Prostate gland (tissue), 2 donors: ENCODE data around the gene MDFIC.

Experiments used
- CTCF ChIP-seq, 4 experiments: fragments of 200-600 bp in 2 of 4; fragments of 450-650 bp in 2 of 4; sonication (generic) in 2 of 4; IDR thresholded peaks; 1 replicate in 3 of 4; 2 replicates in 1 of 4; pipeline ENCODE4 v1.5.1; 2016 to 2019; ENCODE audit warnings: antibody characterized with exemption in 4 of 4, mild to moderate bottlenecking in 2 of 4, moderate library complexity in 2 of 4
- POLR2AphosphoS5 ChIP-seq: sonication (generic); formaldehyde crosslinking; IDR thresholded peaks from one replicate; pipeline ENCODE4 v1.6.1; 2017; ENCODE audit warnings: antibody characterized with exemption

DNA sequence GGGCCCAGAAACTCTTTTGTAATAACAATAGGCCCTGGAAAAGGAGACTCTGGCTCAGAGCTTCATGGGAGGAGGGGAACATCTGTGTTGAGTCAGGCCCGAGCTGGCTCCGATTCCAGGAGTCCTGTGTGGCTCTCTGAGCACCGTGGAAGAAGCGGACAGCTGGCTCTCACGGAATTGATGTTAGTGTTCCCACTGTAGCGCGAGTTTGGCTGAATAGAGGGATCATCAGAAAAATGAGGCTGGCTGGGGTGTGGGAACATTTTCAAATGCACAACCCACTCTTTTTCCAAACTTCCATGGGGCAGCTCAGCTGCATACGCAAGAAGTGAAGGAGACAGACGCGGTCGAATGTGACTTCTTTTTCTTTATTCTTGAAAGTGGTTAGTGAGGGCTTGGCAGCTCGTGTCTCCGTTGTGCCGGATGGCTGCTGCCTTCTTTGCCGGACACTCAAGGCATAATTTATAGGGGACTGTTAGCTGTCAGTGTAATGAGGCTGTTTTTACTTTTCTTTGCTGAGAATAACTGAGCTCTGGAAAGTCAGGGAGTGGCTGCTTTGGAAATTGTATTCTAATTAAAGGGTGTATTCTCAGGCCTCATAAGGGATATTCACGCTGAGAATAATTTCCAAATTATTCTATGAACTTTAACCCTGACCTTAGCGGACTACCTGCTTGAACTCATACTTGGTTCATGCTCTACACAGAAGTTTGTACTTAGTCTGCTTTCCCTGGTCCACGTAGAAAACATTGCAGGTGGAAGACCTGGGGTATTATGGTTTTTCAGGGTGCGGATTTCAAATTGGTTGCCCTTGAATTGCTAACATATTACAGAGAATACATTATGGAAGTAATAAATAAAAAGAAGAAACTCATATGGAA lies 23.1 kb downstream of the MDFIC start:
- TF ChIP-seq CTCF (IDR thresholded peaks at IDR 0.05), result no peak
- no peak for TF ChIP-seq POLR2AphosphoS5
